B cell (primary cell): ENCODE measurements around the gene CORO2A. TPM values are rescaled to one million over a fixed set of nuclear protein-coding genes. Genes with fewer than 3 reads are reported as not detected.

Experiments used
- ATAC-seq: fragments of 200-7000 bp; cut with Tn5 transposase; one replicate; pipeline ENCODE4 v1.10.0; 2021; ENCODE audit warnings: low read depth, mild to moderate bottlenecking, moderate number of reproducible peaks, moderate library complexity
- CTCF ChIA-PET: fragments of 350-600 bp; sonication (Branson Sonifier 250); formaldehyde crosslinking; loops from one replicate; lab custom pipeline; 2021; ENCODE audit warnings: antibody characterized with exemption, inconsistent platforms; lab: Charles Lee
- POLR2A ChIA-PET: fragments of 350-600 bp; sonication (Branson Sonifier 250); formaldehyde crosslinking; loops from one replicate; lab custom pipeline; 2021; ENCODE audit warnings: antibody characterized with exemption; lab: Charles Lee
- DNase-seq: peaks from one replicate; pipeline ENCODE4 v3.0.0; 2013
- H2AFZ ChIP-seq: 2 replicates; pipeline ENCODE4 v1.6.1; 2012; ENCODE audit warnings: mild to moderate bottlenecking, low read depth, low read length; ENCODE audit not compliant: insufficient read depth, poor library complexity, severe bottlenecking
- H3K27ac ChIP-seq, 2 donors: 1 replicate in 1 of 2; 2 replicates in 1 of 2; pipeline ENCODE4 v1.5.1; 2012 to 2013; ENCODE audit warnings: low read length in 2 of 2, mild to moderate bottlenecking in 2 of 2, moderate library complexity in 1 of 2
- H3K27me3 ChIP-seq, 4 experiments: fragments of 200-600 bp in 1 of 4; sonication (generic) in 1 of 4; replicated peaks in 1 of 4; 1 replicate in 2 of 4; 2 replicates in 2 of 4; pipeline versions ENCODE4 v1.6.1 to v1.7.0; 2013 to 2016; ENCODE audit warnings: low read length in 3 of 4, mild to moderate bottlenecking in 2 of 4, mixed read lengths in 1 of 4, moderate library complexity in 1 of 4; ENCODE audit not compliant: insufficient read depth in 4 of 4, control insufficient read depth in 3 of 4; ENCODE audit errors: control extremely low read depth in 1 of 4
- H3K36me3 ChIP-seq, 2 experiments: replicated peaks in 1 of 2; 1 replicate in 1 of 2; 2 replicates in 1 of 2; pipeline versions ENCODE4 v1.6.1 to v1.7.1; 2013; ENCODE audit warnings: low read length in 1 of 2; ENCODE audit not compliant: insufficient read depth in 2 of 2, control insufficient read depth in 1 of 2; ENCODE audit errors: control extremely low read depth in 1 of 2, extremely low read depth in 1 of 2
- H3K4me1 ChIP-seq, 2 donors: fragments of 200-600 bp in 1 of 2; sonication (generic) in 1 of 2; 1 replicate in 1 of 2; 2 replicates in 1 of 2; pipeline versions ENCODE4 v1.5.1 to v1.6.1; 2013 to 2017; ENCODE audit warnings: low read length in 2 of 2; ENCODE audit not compliant: control insufficient read depth in 2 of 2, insufficient read depth in 2 of 2
- H3K4me2 ChIP-seq: replicated peaks from 2 replicates; pipeline ENCODE3; 2012; ENCODE audit warnings: mild to moderate bottlenecking, low read depth, low read length; ENCODE audit not compliant: poor library complexity, severe bottlenecking
- H3K4me3 ChIP-seq, 5 experiments: fragments of 200-600 bp in 1 of 5; sonication (generic) in 1 of 5; 1 replicate in 3 of 5; 2 replicates in 2 of 5; pipeline versions ENCODE4 v1.5.1 to v1.7.0; 2011 to 2016; ENCODE audit warnings: low read length in 4 of 5, mild to moderate bottlenecking in 4 of 5, low read depth in 2 of 5, control low read depth in 1 of 5, moderate library complexity in 1 of 5; ENCODE audit not compliant: insufficient read depth in 1 of 5; ENCODE audit errors: control extremely low read depth in 1 of 5, extremely low read depth in 1 of 5
- H3K79me2 ChIP-seq: fragments of 200-600 bp; sonication (generic); one replicate; pipeline ENCODE4 v1.6.0; 2016; ENCODE audit warnings: low read length; ENCODE audit not compliant: control insufficient read depth, insufficient read depth
- H3K9ac ChIP-seq: fragments of 200-600 bp; sonication (generic); 2 replicates; pipeline ENCODE4 v1.6.1; 2017; ENCODE audit warnings: mild to moderate bottlenecking, low read length, moderate library complexity
- H3K9me3 ChIP-seq, 3 donors: one replicate each; pipeline versions ENCODE4 v1.6.1 to v1.7.1; 2013; ENCODE audit warnings: low read length in 2 of 3; ENCODE audit not compliant: control insufficient read depth in 2 of 3, insufficient read depth in 1 of 3; ENCODE audit errors: control extremely low read depth in 1 of 3
- H4K20me1 ChIP-seq: 2 replicates; pipeline ENCODE4 v1.6.0; 2012; ENCODE audit warnings: mild to moderate bottlenecking, low read length; ENCODE audit not compliant: insufficient read depth, control insufficient read depth, poor library complexity, severe bottlenecking
- H3K27ac Mint-ChIP-seq: one replicate; pipeline ENCODE4 v1.8.0; 2021; ENCODE audit warnings: mixed read lengths
- H3K27me3 Mint-ChIP-seq: one replicate; pipeline ENCODE4 v1.8.0; 2021; ENCODE audit warnings: mixed read lengths
- H3K4me1 Mint-ChIP-seq: one replicate; pipeline ENCODE4 v1.8.0; 2021; ENCODE audit warnings: mixed read lengths
- H3K4me3 Mint-ChIP-seq: one replicate; pipeline ENCODE4 v1.8.0; 2021; ENCODE audit warnings: mixed read lengths
- H3K9me3 Mint-ChIP-seq: one replicate; pipeline ENCODE4 v1.8.0; 2022; ENCODE audit warnings: mixed read lengths; ENCODE audit not compliant: insufficient read depth
- CTCF ChIP-seq: fragments of 200-600 bp; IDR thresholded peaks from one replicate; pipeline ENCODE4 v1.8.0; 2022; ENCODE audit warnings: antibody characterized with exemption, mild to moderate bottlenecking
- EZH2 ChIP-seq: IDR thresholded peaks from 2 replicates; pipeline ENCODE4 v1.6.1; 2012; ENCODE audit warnings: borderline replicate concordance, low read depth, mild to moderate bottlenecking, moderate library complexity, low read length; ENCODE audit not compliant: insufficient read depth, poor library complexity, severe bottlenecking
- WGBS: methylation state at CpG from one replicate; pipeline ENCODE4 v1.1.5; 2013; ENCODE audit warnings: missing lambda C conversion rate; ENCODE audit not compliant: insufficient coverage; 5-methylcytosine and 5-hydroxymethylcytosine counted together
- intact Hi-C: fragments of 100-400 bp; cut with micrococcal nuclease; formaldehyde crosslinking; loops from one replicate; pipeline ENCODE4 v1.10.0; 2022
- polyA plus RNA-seq: library from polyadenylated mRNA; depleted of rRNA; stranded (reverse); fragments of >200 nt; gene quantifications from 2 replicates; pipeline ENCODE4 v1.2.3, GENCODE V29; 2012
- total RNA-seq, 2 donors: library from RNA; stranded (reverse); fragments of 120-200 nt in 1 of 2; gene quantifications; 1 replicate in 1 of 2; 2 replicates in 1 of 2; pipeline versions ENCODE4 v1.2.3 to v1.2.4, GENCODE V29; 2013 to 2022

Gene CORO2A
- total and polyA plus RNA-seq, 2 donors (not counting 1 experiment from before 2014, with no cell fraction given): 1.1 to 2.0 TPM

GRCh38 chr9:98142925-98143481 is 49.4 kb downstream of the CORO2A start:
- no peak overlapping the region for H3K4me2 ChIP-seq

More at GRCh38 chr9:98142925-98143481, 49.4 kb downstream of the CORO2A start:
- ChIA-PET POLR2A (no interaction called here), CTCF (no interaction called here)
- no peak overlapping the region for H3K4me3 Mint-ChIP-seq
- 93% methylated on average over 7 of the region's 8 CpGs for WGBS
- no peak overlapping the region for H3K27ac Mint-ChIP-seq
- Histone ChIP-seq H3K9ac (no peak overlapping the region), H4K20me1 (no peaks in the 10 kb centered on the region), H2AFZ (no peak overlapping the region), H3K27ac (no peak overlapping the region), H3K4me3 (no peak overlapping the region), H3K79me2 (no peaks in the 10 kb centered on the region), H3K27me3 (no peaks in the 10 kb centered on the region), H3K36me3 (no peaks in the 10 kb centered on the region), H3K9me3 (no peaks in the 10 kb centered on the region), H3K4me1 (peaks cover 9 to 11% of the 10 kb centered on the region in 2 donors)
- intact Hi-C loops: no loop called here
- DNase-seq: no peak
- TF ChIP-seq CTCF: no peak
- no peak for TF ChIP-seq EZH2
- H3K4me1 Mint-ChIP-seq: peaks cover 8% of the 10 kb centered on the region
- ATAC-seq: no peak
- H3K27me3 Mint-ChIP-seq: no peaks in the 10 kb centered on the region
- no peaks in the 10 kb centered on the region for H3K9me3 Mint-ChIP-seq
